GM12878 (cell line): Measurements from ENCODE around the gene CPLANE2. TPM values are rescaled to one million over a fixed set of nuclear protein-coding genes. Genes with fewer than 3 reads are reported as not detected.

Experiments
- ATAC-seq: fragments of 200-7000 bp; cut with Tn5 transposase; 3 replicates; pipeline ENCODE4 v1.9.1; 2020; ENCODE audit warnings: mild to moderate bottlenecking, moderate library complexity
- BruUV-seq: library from RNA; stranded (reverse); fragments of 400-500 nt; replicated peaks from 2 replicates; lab custom pipeline; 2021; lab: Mats Ljungman, UMichigan
- CTCF ChIA-PET: fragments of 300-600 bp; sonication (Branson Sonifier 250); formaldehyde crosslinking; extraction: SDS; loops from one replicate; lab custom pipeline; 2021; ENCODE audit warnings: inconsistent platforms; lab: Yijun Ruan, JAX
- POLR2A ChIA-PET: fragments of 350-600 bp; formaldehyde crosslinking; extraction: SDS; loops from one replicate; lab custom pipeline; 2021; ENCODE audit warnings: inconsistent platforms; lab: Charles Lee
- RAD21 ChIA-PET: fragments of 300-600 bp; sonication (Branson Sonifier 250); formaldehyde crosslinking; loops from one replicate; lab custom pipeline; 2023; ENCODE audit warnings: antibody characterized with exemption; ENCODE audit not compliant: unreplicated experiment; lab: Charles Lee
- SMC1A ChIA-PET: fragments of 300-600 bp; sonication (Branson Sonifier 250); formaldehyde crosslinking; loops from one replicate; lab custom pipeline; 2023; ENCODE audit not compliant: unreplicated experiment, uncharacterized antibody; lab: Charles Lee
- DNase-seq: peaks from one replicate; pipeline ENCODE4 v3.0.0-alpha.2; 2011; ENCODE audit warnings: low read depth, low spot score
- FAIRE-seq: peaks from 3 replicates; lab custom pipeline; 2011; peaks lifted over from hg19 to GRCh38; lab: Jason Lieb, UNC
- H2AFZ ChIP-seq: 2 replicates; pipeline ENCODE4 v1.6.0; 2011; ENCODE audit warnings: low read depth, low read length, control low read depth; ENCODE audit not compliant: control insufficient read depth
- H3K27ac ChIP-seq: 2 replicates; pipeline ENCODE4 v1.5.1; 2011; ENCODE audit warnings: control low read depth; ENCODE audit not compliant: control insufficient read depth, insufficient read depth
- H3K27me3 ChIP-seq, 2 experiments: replicated peaks in 1 of 2; 2 replicates each; pipeline versions ENCODE4 v1.6.0 to v1.6.1; 2011; ENCODE audit warnings: low read length in 1 of 2; ENCODE audit not compliant: control insufficient read depth in 2 of 2, insufficient read depth in 2 of 2
- H3K36me3 ChIP-seq, 2 experiments: 2 replicates each; pipeline ENCODE4 v1.5.1; 2011; ENCODE audit warnings: low read length in 1 of 2; ENCODE audit not compliant: control insufficient read depth in 2 of 2, insufficient read depth in 2 of 2
- H3K4me1 ChIP-seq: 2 replicates; pipeline ENCODE4 v1.6.1; 2011; ENCODE audit warnings: mild to moderate bottlenecking, low read length, moderate library complexity, mixed read lengths; ENCODE audit not compliant: control insufficient read depth, insufficient read depth
- H3K4me2 ChIP-seq: 2 replicates; pipeline ENCODE4 v1.6.0; 2011; ENCODE audit warnings: control low read depth; ENCODE audit not compliant: control insufficient read depth, insufficient read depth
- H3K4me3 ChIP-seq: fragments of 200-600 bp; sonication (generic); 2 replicates; pipeline ENCODE4 v1.5.1; 2016
- H3K79me2 ChIP-seq: 2 replicates; pipeline ENCODE4 v1.6.0; 2011; ENCODE audit warnings: low read length; ENCODE audit not compliant: control insufficient read depth, insufficient read depth
- H3K9ac ChIP-seq: 2 replicates; pipeline ENCODE4 v1.8.0; 2011; ENCODE audit warnings: low read length, control low read depth, mixed read lengths; ENCODE audit not compliant: control insufficient read depth, insufficient read depth
- H3K9me3 ChIP-seq: replicated peaks from 3 replicates; pipeline ENCODE4 v1.5.1; 2011; ENCODE audit warnings: mild to moderate bottlenecking, low read length; ENCODE audit not compliant: control insufficient read depth, insufficient read depth
- H4K20me1 ChIP-seq: 2 replicates; pipeline ENCODE4 v1.6.0; 2011; ENCODE audit not compliant: control insufficient read depth, insufficient read depth
- ATF7 ChIP-seq: fragments of 450-650 bp; IDR thresholded peaks from 2 replicates; pipeline ENCODE4 v1.6.1; 2016; ENCODE audit warnings: low read depth, mild to moderate bottlenecking
- EGR1 ChIP-seq, 2 experiments: IDR thresholded peaks; 1 replicate in 1 of 2; 2 replicates in 1 of 2; pipeline ENCODE4 v1.6.1; 2011 to 2012; ENCODE audit warnings: low read depth in 2 of 2, low read length in 2 of 2, borderline replicate concordance in 1 of 2, mild to moderate bottlenecking in 1 of 2, moderate library complexity in 1 of 2
- ELK1 ChIP-seq: IDR thresholded peaks from 2 replicates; pipeline ENCODE4 v1.6.1; 2012; ENCODE audit warnings: low read depth, low read length, improper control_type of control experiment
- HDAC6 ChIP-seq: fragments of 200-600 bp; sonication (generic); IDR thresholded peaks from one replicate; pipeline ENCODE4 v1.8.0; 2017; ENCODE audit warnings: antibody characterized with exemption; ENCODE audit not compliant: unreplicated experiment
- IKZF1 ChIP-seq: fragments of 450-650 bp; conservative IDR thresholded peaks from 2 replicates; pipeline ENCODE4 v1.6.1; 2017; ENCODE audit warnings: antibody characterized with exemption, mild to moderate bottlenecking
- MTA2 ChIP-seq: fragments of 450-650 bp; IDR thresholded peaks from 2 replicates; pipeline ENCODE4 v1.6.1; 2016; ENCODE audit warnings: low read depth, mild to moderate bottlenecking, moderate library complexity
- NKRF ChIP-seq: fragments of 450-650 bp; conservative IDR thresholded peaks from 2 replicates; pipeline ENCODE4 v1.6.1; 2017; ENCODE audit warnings: mild to moderate bottlenecking, moderate library complexity
- POLR2AphosphoS5 ChIP-seq: IDR thresholded peaks from 2 replicates; pipeline ENCODE4 v1.6.1; 2011; ENCODE audit warnings: mild to moderate bottlenecking, low read length, inconsistent platforms
- RBBP5 ChIP-seq: fragments of 200-600 bp; sonication (generic); conservative IDR thresholded peaks from 2 replicates; pipeline ENCODE4 v1.6.1; 2016
- SMC3 ChIP-seq: IDR thresholded peaks from 2 replicates; pipeline ENCODE4 v1.6.1; 2011; ENCODE audit warnings: low read length, improper control_type of control experiment, borderline replicate concordance
- STAT1 ChIP-seq: fragments of 450-650 bp; conservative IDR thresholded peaks from 2 replicates; pipeline ENCODE4 v1.6.1; 2014; ENCODE audit warnings: antibody characterized with exemption, mild to moderate bottlenecking
- TCF12 ChIP-seq: IDR thresholded peaks from 2 replicates; pipeline ENCODE4 v1.6.1; 2011; ENCODE audit warnings: low read depth, mild to moderate bottlenecking, low read length
- YY1 ChIP-seq: IDR thresholded peaks from 2 replicates; pipeline ENCODE4 v1.6.1; 2011; ENCODE audit warnings: low read depth, mild to moderate bottlenecking, low read length
- ZBTB11 ChIP-seq: fragments of 450-650 bp; formaldehyde crosslinking; IDR thresholded peaks from 2 replicates; pipeline ENCODE4 v1.5.0; 2022; ENCODE audit warnings: mild to moderate bottlenecking, missing genetic modification characterization
- ZBTB40 ChIP-seq: fragments of 450-650 bp; IDR thresholded peaks from 2 replicates; pipeline ENCODE4 v1.6.1; 2016; ENCODE audit warnings: mild to moderate bottlenecking, moderate library complexity, borderline replicate concordance
- WGBS: methylation state at CpG from one replicate; pipeline ENCODE4 v1.1.6; 2016; ENCODE audit warnings: low lambda C conversion rate; ENCODE audit not compliant: insufficient replicate concordance, insufficient coverage; ENCODE audit errors: missing lambda C conversion rate; 5-methylcytosine and 5-hydroxymethylcytosine counted together
- in situ Hi-C: fragments of 300-500 bp; cut with MboI; formaldehyde crosslinking; loops from 9 replicates; pipeline ENCODE4 v1.14.3; 2018; ENCODE audit warnings: mixed read lengths
- intact Hi-C: fragments of 100-400 bp; cut with micrococcal nuclease; formaldehyde crosslinking; loops from one replicate; pipeline ENCODE4 v1.14.2; 2022; ENCODE audit not compliant: unreplicated experiment
- polyA plus RNA-seq, 11 experiments: library from polyadenylated mRNA; depleted of rRNA in 4 of 11; unstranded in 6 of 11; stranded (reverse) in 5 of 11; fragments of >200 nt; fragmentation: Nextera tagmentation in 4 of 11; fragmentation: Illumina TruSeq in 1 of 11; extraction: Ambion mirVana in 4 of 11; extraction: Trizol in 1 of 11; gene quantifications; 1 replicate in 1 of 11; 2 replicates in 10 of 11; pipeline versions ENCODE4 v1.2.1 to v1.2.3, GENCODE V29; 2011 to 2016; ENCODE audit warnings: inconsistent platforms in 2 of 11, missing spikeins in 2 of 11, low read depth in 1 of 11
- total RNA-seq, 4 experiments: library from RNA; depleted of rRNA in 3 of 4; stranded (reverse); fragments of >200 nt in 3 of 4; fragmentation: Illumina TruSeq in 1 of 4; extraction: Trizol in 1 of 4; gene quantifications; 2 replicates each; pipeline versions ENCODE4 v1.2.1 to v1.2.3, GENCODE V29; 2013 to 2021

The CPLANE2 gene
- total and polyA plus RNA-seq, 10 of the 15 experiments (the other 5 are each of a cell fraction or from before 2014, with no cell fraction given): 0.09 to 4.5 (median 2.3) TPM; not detected in 1

GRCh38 chr1:16226129-16226489, 10.9 kb downstream of the CPLANE2 start:
- no peak overlapping the region for H3K9ac ChIP-seq
- in situ Hi-C loops: no loop called here
- WGBS: 75% methylated on average over 7 of the region's 7 CpGs
- SMC1A ChIA-PET: no interaction called here
- H4K20me1 ChIP-seq: no peaks in the 10 kb centered on the region
- no peaks in the 10 kb centered on the region for H3K79me2 ChIP-seq
- H2AFZ ChIP-seq: no peak overlapping the region
- H3K4me1 ChIP-seq: no peaks in the 10 kb centered on the region
- no peak for FAIRE-seq
- H3K36me3 ChIP-seq: no peaks in the 10 kb centered on the region
- peaks cover 2 to 7% of the 10 kb centered on the region in 2 experiments for H3K27me3 ChIP-seq
- no TSS peak for BruUV-seq
- H3K4me2 ChIP-seq: no peak overlapping the region
- H3K9me3 ChIP-seq: no peaks in the 10 kb centered on the region
- CTCF ChIA-PET: no interaction called here
- no peak overlapping the region for H3K27ac ChIP-seq
- POLR2A ChIA-PET: no interaction called here
- no peak overlapping the region for H3K4me3 ChIP-seq
- intact Hi-C loops: no loop called here
- RAD21 ChIA-PET: no interaction called here
- DNase-seq: no peak
- ATAC-seq: no peak
- TF ChIP-seq POLR2AphosphoS5 (no peak), RBBP5 (no peak), MTA2 (no peak), TCF12 (no peak), ELK1 (no peak), ZBTB11 (CRISPR knock-in tag) (no peak), YY1 (no peak), EGR1 (IDR thresholded peaks at IDR 0.05; ENCODE audit: borderline replicate concordance in 1 of 2, low read depth in 2 of 2, low read length in 2 of 2) (no peak), HDAC6 (no peak), STAT1 (no peak), SMC3 (no peak), IKZF1 (no peak), ATF7 (no peak), ZBTB40 (no peak), NKRF (no peak)
